H1 (cell line): ENCODE results near the gene ARHGAP18. TPM values are rescaled to one million over a fixed set of nuclear protein-coding genes. Genes with fewer than 3 reads are reported as not detected.

Source experiments
- CTCF ChIA-PET: fragments of 300-600 bp; sonication (Branson Sonifier 250); formaldehyde crosslinking; loops from one replicate; lab custom pipeline; 2021; ENCODE audit not compliant: partially characterized antibody; lab: Charles Lee
- POLR2A ChIA-PET: fragments of 300-600 bp; sonication (Branson Sonifier 250); formaldehyde crosslinking; loops from one replicate; lab custom pipeline; 2021; ENCODE audit warnings: inconsistent platforms; ENCODE audit not compliant: partially characterized antibody; lab: Charles Lee
- DNase-seq, 2 experiments: peaks; one replicate each; pipeline versions ENCODE4 v3.0.0 to v3.0.0-alpha.2; 2010 to 2022; ENCODE audit warnings: low spot score in 2 of 2, low read depth in 1 of 2, mixed read lengths in 1 of 2
- FAIRE-seq: peaks from 2 replicates; lab custom pipeline; 2011; peaks lifted over from hg19 to GRCh38; lab: Jason Lieb, UNC
- H2AFZ ChIP-seq: 2 replicates; pipeline ENCODE4 v1.8.1; 2012; ENCODE audit warnings: low read length, inconsistent platforms
- H2AK5ac ChIP-seq: 2 replicates; pipeline ENCODE4 v1.6.1; 2013; ENCODE audit warnings: low read depth, low read length
- H2BK120ac ChIP-seq: replicated peaks from 2 replicates; pipeline ENCODE3; 2013; ENCODE audit warnings: low read depth, low read length, inconsistent platforms
- H2BK12ac ChIP-seq: 2 replicates; pipeline ENCODE4 v1.6.1; 2013; ENCODE audit warnings: low read depth, low read length
- H2BK15ac ChIP-seq: 2 replicates; pipeline ENCODE4 v1.6.1; 2013; ENCODE audit warnings: low read length
- H2BK20ac ChIP-seq: 2 replicates; pipeline ENCODE4 v1.6.1; 2013; ENCODE audit warnings: low read length
- H2BK5ac ChIP-seq: 2 replicates; pipeline ENCODE4 v1.6.1; 2013; ENCODE audit warnings: low read depth, low read length
- H3K14ac ChIP-seq: 2 replicates; pipeline ENCODE4 v1.6.1; 2013; ENCODE audit warnings: inconsistent platforms; ENCODE audit not compliant: insufficient read length
- H3K18ac ChIP-seq: 2 replicates; pipeline ENCODE4 v1.6.1; 2013; ENCODE audit warnings: low read length; ENCODE audit errors: extremely low read depth
- H3K23ac ChIP-seq: 2 replicates; pipeline ENCODE4 v1.6.1; 2013; ENCODE audit warnings: inconsistent platforms; ENCODE audit not compliant: insufficient read length
- H3K23me2 ChIP-seq: 2 replicates; pipeline ENCODE4 v1.6.1; 2013; ENCODE audit warnings: low read depth, low read length
- H3K27ac ChIP-seq: 2 replicates; pipeline ENCODE4 v1.6.1; 2011; ENCODE audit warnings: low read depth, low read length, inconsistent platforms
- H3K27me3 ChIP-seq, 4 experiments: replicated peaks in 1 of 4; 1 replicate in 1 of 4; 2 replicates in 3 of 4; pipeline versions ENCODE4 v1.6.1 to v1.8.1; 2011 to 2013; ENCODE audit warnings: low read length in 3 of 4, mild to moderate bottlenecking in 3 of 4, inconsistent platforms in 2 of 4, mixed read lengths in 2 of 4, moderate library complexity in 1 of 4; ENCODE audit not compliant: control insufficient read depth in 3 of 4, insufficient read depth in 3 of 4; ENCODE audit errors: extremely low read depth in 1 of 4
- H3K36me3 ChIP-seq, 4 experiments: 2 replicates each; pipeline versions ENCODE4 v1.6.1 to v1.8.1; 2011 to 2013; ENCODE audit warnings: mild to moderate bottlenecking in 4 of 4, low read length in 3 of 4, moderate library complexity in 2 of 4, control low read depth in 1 of 4, inconsistent platforms in 1 of 4; ENCODE audit not compliant: insufficient read depth in 4 of 4, control insufficient read depth in 2 of 4
- H3K4ac ChIP-seq: replicated peaks from 2 replicates; pipeline ENCODE3; 2013; ENCODE audit warnings: low read length, low read depth, mixed read lengths, inconsistent platforms; ENCODE audit not compliant: insufficient read length
- H3K4me1 ChIP-seq, 4 experiments: replicated peaks in 1 of 4; 1 replicate in 1 of 4; 2 replicates in 3 of 4; pipeline versions ENCODE4 v1.6.1 to v1.8.1; 2011 to 2013; ENCODE audit warnings: low read length in 3 of 4, inconsistent platforms in 2 of 4, mixed read lengths in 1 of 4; ENCODE audit not compliant: insufficient read depth in 4 of 4, control insufficient read depth in 3 of 4
- H3K4me2 ChIP-seq, 2 experiments: 2 replicates each; pipeline versions ENCODE4 v1.6.1 to v1.8.1; 2011 to 2013; ENCODE audit warnings: low read depth in 2 of 2, low read length in 2 of 2, control low read depth in 1 of 2, inconsistent platforms in 1 of 2, mild to moderate bottlenecking in 1 of 2; ENCODE audit not compliant: insufficient read depth in 1 of 2
- H3K4me3 ChIP-seq, 4 experiments: fragments of 200-600, 300-600 bp in 1 of 4; sonication (generic), shearing (Covaris generic), sonication (Bioruptor Twin) in 1 of 4; 2 replicates each; pipeline versions ENCODE4 v1.5.1 to v1.8.1; 2011 to 2016; ENCODE audit warnings: low read length in 4 of 4, low read depth in 3 of 4, control low read depth in 2 of 4, inconsistent platforms in 2 of 4, mild to moderate bottlenecking in 2 of 4, mixed read lengths in 1 of 4, moderate library complexity in 1 of 4; ENCODE audit not compliant: insufficient read depth in 2 of 4; ENCODE audit errors: extremely low read depth in 1 of 4
- H3K56ac ChIP-seq: replicated peaks from 2 replicates; pipeline ENCODE3; 2013; ENCODE audit warnings: low read depth, mild to moderate bottlenecking, mixed read lengths, low read length, inconsistent platforms; ENCODE audit not compliant: insufficient read length
- H3K79me1 ChIP-seq: 2 replicates; pipeline ENCODE4 v1.6.1; 2013; ENCODE audit warnings: low read depth, low read length, control low read depth
- H3K79me2 ChIP-seq, 2 experiments: 2 replicates each; pipeline versions ENCODE4 v1.6.1 to v1.8.1; 2012 to 2013; ENCODE audit warnings: low read length in 2 of 2, mild to moderate bottlenecking in 2 of 2, inconsistent platforms in 1 of 2; ENCODE audit not compliant: insufficient read depth in 2 of 2, control insufficient read depth in 1 of 2
- H3K9ac ChIP-seq, 4 experiments: replicated peaks in 1 of 4; 1 replicate in 1 of 4; 2 replicates in 3 of 4; pipeline versions ENCODE4 v1.6.1 to v1.8.1; 2011 to 2013; ENCODE audit warnings: low read depth in 3 of 4, low read length in 3 of 4, control low read depth in 2 of 4, mild to moderate bottlenecking in 2 of 4, moderate library complexity in 2 of 4, inconsistent platforms in 1 of 4; ENCODE audit errors: extremely low read depth in 1 of 4
- H3K9me3 ChIP-seq, 2 experiments: 2 replicates each; pipeline versions ENCODE4 v1.6.1 to v1.8.1; 2012 to 2013; ENCODE audit warnings: mild to moderate bottlenecking in 2 of 2, moderate library complexity in 2 of 2, control low read depth in 1 of 2, inconsistent platforms in 1 of 2, low read depth in 1 of 2, low read length in 1 of 2, mixed read lengths in 1 of 2; ENCODE audit not compliant: insufficient read depth in 2 of 2
- H4K20me1 ChIP-seq, 2 experiments: replicated peaks in 1 of 2; 2 replicates each; pipeline versions ENCODE3 to v1.8.1; 2011 to 2013; ENCODE audit warnings: inconsistent platforms in 2 of 2, low read length in 2 of 2, mild to moderate bottlenecking in 1 of 2; ENCODE audit not compliant: insufficient read depth in 2 of 2, control insufficient read depth in 1 of 2
- H4K5ac ChIP-seq: 2 replicates; pipeline ENCODE4 v1.6.1; 2013; ENCODE audit warnings: low read length, low read depth, mixed read lengths, inconsistent platforms; ENCODE audit not compliant: insufficient read length
- H4K8ac ChIP-seq: 2 replicates; pipeline ENCODE4 v1.8.0; 2013; ENCODE audit warnings: mild to moderate bottlenecking, moderate library complexity, low read length, inconsistent platforms; ENCODE audit not compliant: insufficient read depth; ENCODE audit errors: extremely low read depth
- H4K91ac ChIP-seq: replicated peaks from 2 replicates; pipeline ENCODE3; 2013; ENCODE audit warnings: low read length, mixed read lengths, inconsistent platforms; ENCODE audit not compliant: insufficient read length
- BACH1 ChIP-seq: IDR thresholded peaks from 2 replicates; pipeline ENCODE4 v1.6.1; 2012; ENCODE audit warnings: low read length, improper control_type of control experiment
- EP300 ChIP-seq, 2 experiments: IDR thresholded peaks; 1 replicate in 1 of 2; 2 replicates in 1 of 2; pipeline ENCODE4 v1.6.1; 2011 to 2012; ENCODE audit warnings: low read depth in 2 of 2, low read length in 2 of 2, mild to moderate bottlenecking in 2 of 2, borderline replicate concordance in 1 of 2, inconsistent platforms in 1 of 2, moderate library complexity in 1 of 2
- HDAC2 ChIP-seq, 2 experiments: fragments of 300-600 bp in 1 of 2; sonication (generic) in 1 of 2; IDR thresholded peaks; 2 replicates each; pipeline ENCODE4 v1.6.1; 2011 to 2012; ENCODE audit warnings: low read depth in 2 of 2, low read length in 2 of 2, mild to moderate bottlenecking in 2 of 2, moderate library complexity in 2 of 2, borderline replicate concordance in 1 of 2, inconsistent platforms in 1 of 2
- MAX ChIP-seq: IDR thresholded peaks from 2 replicates; pipeline ENCODE4 v1.6.1; 2012; ENCODE audit warnings: inconsistent platforms
- SIN3A ChIP-seq, 2 experiments: IDR thresholded peaks in 1 of 2; conservative IDR thresholded peaks in 1 of 2; 2 replicates each; pipeline ENCODE4 v1.6.1; 2011 to 2012; ENCODE audit warnings: low read length in 2 of 2, improper control_type of control experiment in 1 of 2, low read depth in 1 of 2, mild to moderate bottlenecking in 1 of 2
- WGBS, 2 experiments: shearing (Covaris generic) in 1 of 2; methylation state at CpG; one replicate each; pipeline versions ENCODE4 v1.1.6 to v1.1.7; 2013 to 2015; ENCODE audit warnings: low lambda C conversion rate in 2 of 2, mixed read lengths in 2 of 2, inconsistent platforms in 1 of 2, low coverage in 1 of 2, missing lambda C conversion rate in 1 of 2; ENCODE audit not compliant: insufficient replicate concordance in 2 of 2, insufficient coverage in 1 of 2, insufficient read length in 1 of 2; ENCODE audit errors: extremely low coverage in 1 of 2, missing lambda C conversion rate in 1 of 2; 5-methylcytosine and 5-hydroxymethylcytosine counted together
- polyA plus RNA-seq, 7 experiments: library from polyadenylated mRNA; depleted of rRNA in 3 of 7; stranded (reverse) in 5 of 7; unstranded in 2 of 7; fragments of >200 nt in 5 of 7; fragments of 200-250 nt in 2 of 7; gene quantifications; 1 replicate in 5 of 7; 2 replicates in 1 of 7; 4 replicates in 1 of 7; pipeline versions ENCODE4 v1.2.1 to v1.2.3, GENCODE V29; 2011 to 2013; ENCODE audit warnings: missing spikeins in 2 of 7, mixed read lengths in 2 of 7
- total RNA-seq: library from RNA; stranded (reverse); fragmentation: NEBNext Ultra II Directional; extraction: Animal tissue kit (Norgen Biotek cat#: 25700); gene quantifications from 2 replicates; pipeline ENCODE4 v1.2.1, GENCODE V29; 2021

The ARHGAP18 gene
- total and polyA plus RNA-seq, 2 of the 8 experiments (the other 6 are each of a cell fraction or from before 2014, with no cell fraction given) = 0.83 to 4.5 TPM

GRCh38 chr6:129700666-129701065, 9.3 kb downstream of the ARHGAP18 start:
- Histone ChIP-seq H3K4ac (no peak overlapping the region), H3K4me2 (no peak overlapping the region), H3K4me3 (no peak overlapping the region), H3K14ac (no peak overlapping the region), H3K9me3 (no peaks in the 10 kb centered on the region), H2BK12ac (no peak overlapping the region), H2AK5ac (no peak overlapping the region), H3K79me2 (no peaks in the 10 kb centered on the region; a peak in 1 of 4 replicates), H4K8ac (no peak overlapping the region), H3K79me1 (no peaks in the 10 kb centered on the region), H2AFZ (no peak overlapping the region), H3K9ac (no peak overlapping the region), H2BK20ac (no peak overlapping the region), H3K36me3 (no peaks in the 10 kb centered on the region), H4K5ac (no peak overlapping the region), H3K23ac (no peak overlapping the region), H3K4me1 (peaks cover 0 to 8% (median 1%) of the 10 kb centered on the region in 4 experiments; a peak in 2 of 7 replicates), H3K23me2 (no peaks in the 10 kb centered on the region), H2BK15ac (no peak overlapping the region), H3K56ac (no peak overlapping the region), H3K18ac (no peak overlapping the region), H3K27me3 (no peaks in the 10 kb centered on the region), H4K20me1 (no peaks in the 10 kb centered on the region), H2BK120ac (no peak overlapping the region), H2BK5ac (no peak overlapping the region), H4K91ac (no peak overlapping the region), H3K27ac (no peak overlapping the region)
- ChIA-PET POLR2A (no interaction called here), CTCF (no interaction called here)
- WGBS, 2 experiments = 86% methylated on average over 2 of the region's 2 CpGs; no CpG with 5 or more reads in 1 of the 2 experiments
- no peak for DNase-seq
- no peak for FAIRE-seq
- TF ChIP-seq HDAC2 (IDR thresholded peaks at IDR 0.05; ENCODE audit: borderline replicate concordance in 1 of 2, low read depth in 2 of 2, low read length in 2 of 2) (no peak), MAX (no peak), BACH1 (no peak), EP300 (IDR thresholded peaks at IDR 0.05; ENCODE audit: borderline replicate concordance in 1 of 2, low read depth in 2 of 2, low read length in 2 of 2) (no peak), SIN3A (conservative IDR thresholded peaks at IDR 0.05 in 1 of 2, IDR thresholded peaks at IDR 0.05 in 1 of 2; ENCODE audit: low read depth in 1 of 2, low read length in 2 of 2) (no peak)
